Tibial nerve (tissue), 4 donors: ENCODE results near the gene ELAVL1.

ENCODE experiments used
- EP300 ChIP-seq, 2 donors: sonication (generic); formaldehyde crosslinking; IDR thresholded peaks; one replicate each; pipeline ENCODE4 v1.6.1; 2017; ENCODE audit warnings: antibody characterized with exemption in 2 of 2, mild to moderate bottlenecking in 1 of 2
- POLR2A ChIP-seq, 2 donors: fragments of 450-650 bp; IDR thresholded peaks; one replicate each; pipeline ENCODE4 v1.6.1; 2017; ENCODE audit warnings: antibody characterized with exemption in 2 of 2, mild to moderate bottlenecking in 2 of 2, moderate library complexity in 2 of 2
- TF ChIP-seq, protein P1 (sequence below), 5 experiments: fragments of 200-600 bp in 3 of 5; fragments of 450-650 bp in 2 of 5; sonication (generic) in 3 of 5; IDR thresholded peaks; one replicate each; pipeline ENCODE4 v1.5.1; 2016 to 2019; ENCODE audit warnings: antibody characterized with exemption in 5 of 5, mild to moderate bottlenecking in 3 of 5, moderate library complexity in 2 of 5

DNA sequence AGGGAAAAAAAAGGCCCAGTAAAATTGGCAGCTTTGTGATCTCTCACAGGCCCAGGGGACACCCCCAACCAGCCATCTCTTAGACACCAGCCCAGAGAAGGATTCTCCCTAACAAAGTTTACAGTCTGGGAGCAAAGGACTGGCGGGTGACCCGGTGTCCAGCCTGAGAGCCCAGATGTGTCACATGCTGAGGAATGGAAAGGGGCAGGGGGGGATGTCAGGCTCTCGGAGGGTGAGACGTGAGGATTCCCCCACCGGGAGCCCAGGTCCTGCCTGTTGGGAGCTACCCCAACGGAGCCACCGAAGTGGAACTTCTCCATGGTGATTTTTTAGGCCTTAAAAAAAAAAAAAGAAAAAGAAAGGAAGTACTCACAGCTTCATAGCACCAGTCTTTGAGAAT is 74.7 kb downstream of the ELAVL1 start:
- TF ChIP-seq POLR2A (IDR thresholded peaks at IDR 0.05) = no peak
- TF ChIP-seq, protein P1, sequence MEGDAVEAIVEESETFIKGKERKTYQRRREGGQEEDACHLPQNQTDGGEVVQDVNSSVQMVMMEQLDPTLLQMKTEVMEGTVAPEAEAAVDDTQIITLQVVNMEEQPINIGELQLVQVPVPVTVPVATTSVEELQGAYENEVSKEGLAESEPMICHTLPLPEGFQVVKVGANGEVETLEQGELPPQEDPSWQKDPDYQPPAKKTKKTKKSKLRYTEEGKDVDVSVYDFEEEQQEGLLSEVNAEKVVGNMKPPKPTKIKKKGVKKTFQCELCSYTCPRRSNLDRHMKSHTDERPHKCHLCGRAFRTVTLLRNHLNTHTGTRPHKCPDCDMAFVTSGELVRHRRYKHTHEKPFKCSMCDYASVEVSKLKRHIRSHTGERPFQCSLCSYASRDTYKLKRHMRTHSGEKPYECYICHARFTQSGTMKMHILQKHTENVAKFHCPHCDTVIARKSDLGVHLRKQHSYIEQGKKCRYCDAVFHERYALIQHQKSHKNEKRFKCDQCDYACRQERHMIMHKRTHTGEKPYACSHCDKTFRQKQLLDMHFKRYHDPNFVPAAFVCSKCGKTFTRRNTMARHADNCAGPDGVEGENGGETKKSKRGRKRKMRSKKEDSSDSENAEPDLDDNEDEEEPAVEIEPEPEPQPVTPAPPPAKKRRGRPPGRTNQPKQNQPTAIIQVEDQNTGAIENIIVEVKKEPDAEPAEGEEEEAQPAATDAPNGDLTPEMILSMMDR (IDR thresholded peaks at IDR 0.05) = no peak
- no peak for TF ChIP-seq EP300 (IDR thresholded peaks at IDR 0.05)
